Body of pancreas (tissue), 4 donors: ENCODE measurements around the gene SLC38A11. TPM values are rescaled to one million over a fixed set of nuclear protein-coding genes. Genes with fewer than 3 reads are reported as not detected.

Experiments
- ATAC-seq: fragments of 150-250 bp; one replicate; pipeline ENCODE4 v1.9.1; 2016
- DNase-seq, 4 donors: peaks; one replicate each; pipeline ENCODE4 v3.0.0-alpha.2; 2019
- H3K27ac ChIP-seq, 4 donors: fragments of 200-600 bp; sonication (generic); 1 replicate in 3 of 4; 2 replicates in 1 of 4; pipeline versions ENCODE4 v1.5.1 to v1.6.1; 2016 to 2019; ENCODE audit warnings: mild to moderate bottlenecking in 1 of 4, mixed read lengths in 1 of 4, moderate library complexity in 1 of 4
- H3K27me3 ChIP-seq, 2 donors: fragments of 200-600 bp; sonication (generic); one replicate each; pipeline ENCODE4 v1.6.0; 2016; ENCODE audit warnings: mild to moderate bottlenecking in 1 of 2
- H3K36me3 ChIP-seq, 2 donors: fragments of 200-600 bp; sonication (generic); replicated peaks in 1 of 2; 2 replicates each; pipeline ENCODE4 v1.5.1; 2016; ENCODE audit warnings: low read depth in 2 of 2; ENCODE audit not compliant: insufficient read depth in 1 of 2
- H3K4me1 ChIP-seq: fragments of 200-600 bp; sonication (generic); one replicate; pipeline ENCODE4 v1.6.0; 2016
- H3K4me3 ChIP-seq, 2 donors: fragments of 200-600 bp; sonication (generic); 1 replicate in 1 of 2; 2 replicates in 1 of 2; pipeline ENCODE4 v1.5.1; 2016 to 2019
- H3K9me3 ChIP-seq, 3 donors: fragments of 200-600 bp; sonication (generic); 1 replicate in 2 of 3; 2 replicates in 1 of 3; pipeline ENCODE4 v1.5.1; 2016
- CTCF ChIP-seq, 7 experiments: fragments of 450-650 bp in 4 of 7; fragments of 200-600 bp in 3 of 7; sonication (generic) in 3 of 7; IDR thresholded peaks; one replicate each; pipeline ENCODE4 v1.5.1; 2016 to 2019; ENCODE audit warnings: antibody characterized with exemption in 7 of 7
- POLR2A ChIP-seq, 3 donors: fragments of 450-650 bp; IDR thresholded peaks; one replicate each; pipeline ENCODE4 v1.6.1; 2016; ENCODE audit warnings: antibody characterized with exemption in 3 of 3, mild to moderate bottlenecking in 2 of 3
- WGBS, 2 donors: methylation state at CpG; one replicate each; pipeline ENCODE4 v1.1.5; 2017; 5-methylcytosine and 5-hydroxymethylcytosine counted together
- intact Hi-C: fragments of 100-400 bp; cut with DNase I; formaldehyde crosslinking; loops from one replicate; pipeline ENCODE4 v1.15.1; 2023
- total RNA-seq, 2 donors: library from RNA; depleted of rRNA; stranded (reverse); fragments of >200 nt; gene quantifications; one replicate each; pipeline ENCODE4 v1.1.0, GENCODE V29; 2016

The SLC38A11 gene
- total RNA-seq, 2 donors from 2014 or later, result 1.6 to 2.9 TPM

- no peak for ATAC-seq
- intact Hi-C loops, result no loop called here
- H3K36me3 ChIP-seq, result no peaks in the 10 kb centered on the region
- DNase-seq, result no peak
- no peaks in the 10 kb centered on the region for H3K27me3 ChIP-seq
- peaks cover 17% of the 10 kb centered on the region for H3K4me1 ChIP-seq
- no peak overlapping the region for H3K4me3 ChIP-seq
- no peaks in the 10 kb centered on the region for H3K9me3 ChIP-seq
- no peak overlapping the region for H3K27ac ChIP-seq
- 79 to 92% methylated on average over 5 of the region's 5 CpGs for WGBS, 2 donors
- TF ChIP-seq POLR2A (IDR thresholded peaks at IDR 0.05), result no peak
- no peak for TF ChIP-seq CTCF (IDR thresholded peaks at IDR 0.05)
Measured at GRCh38 chr2:164891460-164891859, 63.9 kb downstream of the SLC38A11 start.

GRCh38 chr2:164890544-164890943 lies 64.8 kb downstream of the SLC38A11 start:
- ATAC-seq (no peak), DNase-seq (no peak)
- intact Hi-C loops, result no loop called here

GRCh38 chr2:164888592-164888991 lies 66.7 kb downstream of the SLC38A11 start:
- no peak overlapping the region for H3K27ac ChIP-seq
- 84 to 90% methylated on average over 3 of the region's 3 CpGs for WGBS, 2 donors
- no peak overlapping the region for H3K4me3 ChIP-seq
- TF ChIP-seq CTCF (IDR thresholded peaks at IDR 0.05), result no peak
- no peak for TF ChIP-seq POLR2A (IDR thresholded peaks at IDR 0.05)
- no peak for DNase-seq
- H3K9me3 ChIP-seq, result no peaks in the 10 kb centered on the region
- H3K4me1 ChIP-seq, result peaks cover 17% of the 10 kb centered on the region
- no peaks in the 10 kb centered on the region for H3K27me3 ChIP-seq
- ATAC-seq, result no peak
- H3K36me3 ChIP-seq, result no peaks in the 10 kb centered on the region
- intact Hi-C loops, result no loop called here

More at GRCh38 chr2:164890544-164890943, 64.8 kb downstream of the SLC38A11 start:
- no peaks in the 10 kb centered on the region for H3K27me3 ChIP-seq
- H3K4me1 ChIP-seq, result peaks cover 17% of the 10 kb centered on the region
- no peaks in the 10 kb centered on the region for H3K9me3 ChIP-seq
- TF ChIP-seq CTCF (IDR thresholded peaks at IDR 0.05) (no peak), POLR2A (IDR thresholded peaks at IDR 0.05) (no peak)
- H3K27ac ChIP-seq, result no peak overlapping the region
- no peak overlapping the region for H3K4me3 ChIP-seq
- H3K36me3 ChIP-seq, result no peaks in the 10 kb centered on the region
- 34% methylated on average over 4 of the region's 4 CpGs for WGBS, 2 donors

- intact Hi-C loops, result no loop called here
- ATAC-seq (no peak), DNase-seq (no peak)
- Histone ChIP-seq H3K9me3 (no peaks in the 10 kb centered on the region), H3K36me3 (no peaks in the 10 kb centered on the region), H3K27ac (no peak overlapping the region), H3K27me3 (no peaks in the 10 kb centered on the region), H3K4me1 (peaks cover 17% of the 10 kb centered on the region), H3K4me3 (no peak overlapping the region)
- no peak for TF ChIP-seq CTCF (IDR thresholded peaks at IDR 0.05)
- TF ChIP-seq POLR2A (IDR thresholded peaks at IDR 0.05), result no peak
- WGBS, 2 donors, result 59% methylated on average over 4 of the region's 4 CpGs
Measured at GRCh38 chr2:164887434-164888144, 67.7 kb downstream of the SLC38A11 start.

- Histone ChIP-seq H3K36me3 (no peaks in the 10 kb centered on the region), H3K27me3 (no peaks in the 10 kb centered on the region), H3K27ac (no peak overlapping the region), H3K4me1 (peaks cover 9% of the 10 kb centered on the region), H3K4me3 (no peak overlapping the region), H3K9me3 (no peaks in the 10 kb centered on the region)
- intact Hi-C loops, result no loop called here
- peak in 2 of 4 donors; percentile 14 to 16 for DNase-seq
- ATAC-seq, result no peak
- TF ChIP-seq CTCF (IDR thresholded peaks at IDR 0.05) (no peak), POLR2A (IDR thresholded peaks at IDR 0.05) (no peak)
- WGBS, 2 donors, result 82% methylated on average over 9 of the region's 9 CpGs
Measured at GRCh38 chr2:164882276-164882675, 73.0 kb downstream of the SLC38A11 start.
